HG03025 (cell line): ENCODE data around the gene GALNT12.

Source experiments
- ATAC-seq: cut with Tn5 transposase; IDR thresholded peaks from one replicate; pipeline ENCODE4 v1.9.1; 2021; ENCODE audit warnings: mild to moderate bottlenecking, moderate library complexity; ENCODE audit not compliant: unreplicated experiment, low FRiP score

Gene GALNT12

GRCh38 chr9:98781588-98782383 lies 25.7 kb upstream of the GALNT12 start:
- ATAC-seq = no peak

- no peak for ATAC-seq
Observed at GRCh38 chr9:98783518-98784226, 23.8 kb upstream of the GALNT12 start.

- ATAC-seq = no peak
Observed at GRCh38 chr9:98784831-98785806, 22.4 kb upstream of the GALNT12 start.

- no peak for ATAC-seq
Observed at GRCh38 chr9:98786750-98787510, 20.5 kb upstream of the GALNT12 start.

- no peak for ATAC-seq
Observed at GRCh38 chr9:98787766-98788335, 19.6 kb upstream of the GALNT12 start.

- no peak for ATAC-seq
Observed at GRCh38 chr9:98789483-98790133, 17.9 kb upstream of the GALNT12 start.

- ATAC-seq = no peak
Observed at GRCh38 chr9:98790134-98790841, 17.2 kb upstream of the GALNT12 start.

- no peak for ATAC-seq
Observed at GRCh38 chr9:98790842-98791607, 16.4 kb upstream of the GALNT12 start.

GRCh38 chr9:98791608-98792490 lies 15.6 kb upstream of the GALNT12 start:
- ATAC-seq = no peak

- no peak for ATAC-seq
Observed at GRCh38 chr9:98793031-98793430, 14.4 kb upstream of the GALNT12 start.

GRCh38 chr9:98794802-98795201 lies 12.7 kb upstream of the GALNT12 start:
- no peak for ATAC-seq

- ATAC-seq = no peak
Observed at GRCh38 chr9:98795295-98795955, 12.0 kb upstream of the GALNT12 start.

- peak; percentile 30 for ATAC-seq
Observed at GRCh38 chr9:98795970-98796363, 11.5 kb upstream of the GALNT12 start.

- ATAC-seq = peak; percentile 83
Observed at GRCh38 chr9:98796364-98797101, 10.9 kb upstream of the GALNT12 start, which contains the start of gene ANKS6. TSS of gene ANKS6 (minus strand) at chr9:98796555. CDS start at chr9:98796491, 64 bp downstream.

GRCh38 chr9:98797491-98797890 lies 10.0 kb upstream of the GALNT12 start:
- no peak for ATAC-seq

GRCh38 chr9:98798254-98798653 lies 9.2 kb upstream of the GALNT12 start:
- ATAC-seq = no peak
